HG03097 (cell line): Measurements from ENCODE around the gene GRIA4.
"Not testable (repeated sequence)": the region's sequence is repeated elsewhere in the genome, so short reads cannot be mapped to it uniquely, and the experiment has no call there.

Experiments used
- ATAC-seq: cut with Tn5 transposase; IDR thresholded peaks from one replicate; pipeline ENCODE4 v1.9.1; 2021; ENCODE audit not compliant: unreplicated experiment, low FRiP score

The GRIA4 gene

DNA sequence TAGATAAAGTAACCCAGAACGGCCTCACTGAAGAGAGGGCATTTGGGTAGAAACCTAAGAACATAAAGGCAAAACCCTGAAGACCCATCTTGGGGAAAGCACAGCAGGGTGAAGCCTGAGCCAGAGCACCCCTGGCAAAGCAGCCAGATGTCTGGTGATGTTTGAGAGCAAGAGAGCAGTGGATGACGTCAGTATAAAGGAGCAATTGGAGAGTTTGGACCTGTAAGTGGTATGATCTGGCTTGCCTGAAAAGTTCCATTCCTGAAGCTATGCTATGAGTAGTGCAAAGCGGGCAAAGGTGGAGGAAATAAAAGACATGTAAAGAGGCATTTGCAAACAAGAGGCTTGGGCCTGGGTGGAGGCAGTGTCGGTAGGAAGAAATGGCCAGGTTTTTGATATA, 244.4 kb downstream of the GRIA4 start:
- no peak for ATAC-seq

DNA sequence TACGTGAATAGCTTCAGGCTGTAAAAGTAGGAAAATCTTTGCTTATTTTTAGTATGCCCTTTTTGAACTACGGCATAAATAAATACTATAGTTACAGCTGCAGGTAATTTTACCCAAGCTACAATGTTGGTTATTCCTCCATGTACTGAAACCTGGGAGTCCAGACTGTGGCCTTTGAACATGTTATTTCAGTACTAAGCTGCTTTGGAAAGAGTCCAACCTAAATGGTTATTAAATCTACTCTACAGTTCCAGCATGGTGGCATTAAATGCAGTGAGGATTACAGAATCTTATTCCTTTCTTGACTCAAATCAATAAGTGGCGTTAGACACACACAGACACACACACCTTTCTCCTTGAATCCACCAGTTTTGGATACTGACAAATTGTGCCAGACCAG, 247.1 kb downstream of the GRIA4 start:
- no peak for ATAC-seq

GRCh38 chr11:105857728-105858127, 247.9 kb downstream of the GRIA4 start:
- no peak for ATAC-seq

GRCh38 chr11:105858841-105859240, 249.0 kb downstream of the GRIA4 start:
- no peak for ATAC-seq

- ATAC-seq, result no peak
Observed at GRCh38 chr11:105860105-105860504, 250.2 kb downstream of the GRIA4 start.

DNA sequence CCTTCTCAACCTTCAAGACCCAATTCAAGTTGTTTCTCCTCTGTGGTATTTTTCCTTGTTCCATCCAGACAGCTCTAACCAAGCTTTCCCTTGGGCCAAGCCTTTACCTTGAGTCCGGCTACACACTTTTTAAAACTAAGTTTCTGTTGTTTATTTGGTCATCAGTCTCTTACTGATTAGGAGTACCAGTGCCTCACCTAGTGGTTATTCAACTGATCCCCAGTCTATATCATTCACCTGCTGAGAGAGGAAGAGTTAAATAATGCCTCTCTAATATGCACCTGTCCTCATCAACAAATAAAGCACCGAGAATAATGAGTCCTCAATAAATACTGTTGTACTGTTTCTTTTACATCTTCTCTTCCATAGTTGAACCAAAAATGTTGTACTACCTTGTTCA, 251.4 kb downstream of the GRIA4 start:
- no peak for ATAC-seq

DNA sequence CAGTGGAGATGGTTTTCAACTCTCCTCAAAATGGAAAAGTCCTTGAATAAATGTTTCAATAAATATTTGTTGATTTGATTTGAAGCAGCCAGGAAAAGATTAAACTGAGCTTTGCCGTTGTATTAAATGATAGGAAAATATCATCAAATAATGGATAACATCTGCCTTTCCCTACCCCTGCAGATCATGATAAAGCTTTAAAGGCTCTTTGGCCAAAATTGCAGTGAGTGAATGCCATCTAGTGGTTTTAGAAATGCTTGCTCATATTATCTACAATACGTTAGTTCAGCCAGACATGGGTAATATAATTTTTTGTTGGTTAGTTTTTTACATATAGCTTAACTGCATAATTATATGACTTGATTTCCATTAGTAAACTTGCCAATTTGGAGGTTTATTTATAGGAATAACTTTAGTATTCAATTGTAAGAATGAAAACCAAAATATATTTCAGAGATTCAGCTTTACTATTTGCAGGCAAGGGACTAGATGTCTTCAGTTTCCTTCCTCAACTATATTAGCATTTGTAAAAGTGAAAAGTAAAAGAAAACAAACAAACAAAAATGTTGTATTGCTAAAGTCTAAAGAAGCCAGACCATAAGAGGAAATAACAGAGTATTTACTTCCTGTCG, 253.0 kb downstream of the GRIA4 start:
- peak; percentile 82 for ATAC-seq

DNA sequence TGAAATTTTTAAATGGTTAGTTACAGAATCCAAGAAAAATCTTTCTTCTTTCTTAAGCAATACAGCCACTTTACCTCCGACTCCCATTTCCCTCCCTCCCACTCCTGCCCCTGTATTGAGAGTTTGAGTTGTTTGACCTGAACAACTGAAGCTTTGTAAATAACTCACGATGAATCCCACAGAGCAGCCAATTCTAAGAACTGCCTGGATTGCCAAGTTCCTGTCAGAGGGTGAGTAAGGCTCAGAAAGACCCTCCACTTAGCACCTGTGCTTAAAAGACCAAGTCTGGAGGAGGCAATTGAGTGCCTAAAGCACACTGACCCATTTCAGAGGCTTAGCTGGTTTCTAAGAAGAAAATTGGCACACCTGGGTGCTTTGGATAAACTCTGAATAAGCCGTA, 253.7 kb downstream of the GRIA4 start:
- ATAC-seq, result no peak

- no peak for ATAC-seq
Observed at GRCh38 chr11:105867742-105868141, 257.9 kb downstream of the GRIA4 start.

GRCh38 chr11:105868762-105869285, 259.0 kb downstream of the GRIA4 start:
- ATAC-seq, result no peak

- ATAC-seq, result no peak
Observed at GRCh38 chr11:105870516-105871113, 260.7 kb downstream of the GRIA4 start.

- no peak for ATAC-seq
Observed at GRCh38 chr11:105878510-105878909, 268.6 kb downstream of the GRIA4 start.

DNA sequence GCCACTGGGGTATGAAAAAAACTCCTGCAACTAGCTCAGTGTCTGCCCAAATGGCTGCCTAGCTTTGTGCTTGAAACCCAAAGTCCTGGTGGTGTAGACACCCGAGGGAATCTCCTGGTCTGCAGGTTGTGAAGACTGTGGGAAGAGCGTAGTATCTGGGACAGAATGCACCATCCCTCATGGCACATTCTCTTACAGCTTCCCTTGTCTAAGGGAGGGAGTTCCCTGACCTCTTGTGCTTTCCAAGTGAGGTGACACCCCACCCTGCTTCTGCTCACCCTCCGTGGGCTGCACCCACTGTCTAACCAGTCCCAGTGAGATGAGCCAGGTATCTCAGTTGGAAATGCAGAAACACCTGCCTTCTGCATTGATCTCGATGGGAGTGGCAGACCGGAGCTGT, 269.1 kb downstream of the GRIA4 start:
- not testable (repeated sequence) for ATAC-seq

DNA sequence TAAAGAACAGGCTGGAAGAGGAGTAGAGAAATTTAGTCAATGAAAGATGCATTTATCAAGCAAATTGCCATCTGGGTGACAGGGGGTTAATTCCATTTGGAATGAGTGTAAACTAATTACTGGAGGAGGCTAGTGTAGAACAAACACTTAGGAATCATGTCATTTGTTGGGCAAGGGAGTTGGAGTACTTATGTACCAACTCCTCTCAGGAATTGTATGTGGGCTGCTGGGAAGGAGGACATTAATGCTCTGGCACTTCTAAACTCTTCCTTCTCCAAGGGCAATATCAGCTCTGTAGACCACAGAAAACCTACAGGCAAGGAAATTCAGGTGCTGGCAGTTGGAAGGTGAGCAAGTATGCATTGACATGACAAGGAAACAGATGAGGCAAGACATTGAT, 271.2 kb downstream of the GRIA4 start:
- no peak for ATAC-seq

DNA sequence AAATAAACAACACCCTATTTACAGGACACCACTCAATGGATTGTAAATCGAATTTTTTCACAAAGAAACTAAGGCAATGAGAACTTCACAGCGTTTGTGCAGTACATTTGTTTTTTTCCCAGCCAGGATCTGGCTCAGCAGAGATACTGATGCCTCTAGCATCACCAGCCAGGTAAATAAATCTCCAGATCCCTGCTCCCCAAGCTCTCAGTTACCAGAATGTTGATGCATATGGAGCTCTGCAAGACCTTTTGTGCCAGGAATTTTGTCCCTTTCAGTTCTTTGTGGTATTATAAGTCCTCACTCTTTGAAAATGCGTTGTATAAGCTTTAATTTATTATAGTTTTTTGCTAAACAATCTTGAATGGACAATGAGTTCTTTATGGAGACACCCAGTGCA, 274.6 kb downstream of the GRIA4 start:
- ATAC-seq, result no peak

- no peak for ATAC-seq
Observed at GRCh38 chr11:105891685-105892084, 281.8 kb downstream of the GRIA4 start.

DNA sequence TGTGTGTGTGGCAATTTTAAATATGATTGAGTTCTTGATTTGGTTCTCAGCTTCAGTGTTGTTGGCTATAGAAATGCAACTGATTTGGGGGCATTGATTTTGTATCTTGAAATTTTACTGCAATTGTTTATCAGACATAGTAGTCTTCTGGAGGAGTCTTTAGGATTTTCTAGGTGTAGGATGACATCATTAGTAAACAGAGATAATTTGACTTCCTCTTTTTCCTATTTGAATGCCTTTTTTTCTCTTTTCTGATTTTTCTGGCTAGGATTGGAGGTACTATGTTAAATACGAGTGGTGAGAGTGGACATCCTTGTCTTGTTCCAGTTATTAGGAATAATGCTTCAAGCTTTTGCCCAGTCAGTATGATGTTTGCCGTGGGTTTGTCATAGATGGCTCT, 287.3 kb downstream of the GRIA4 start:
- no peak for ATAC-seq

DNA sequence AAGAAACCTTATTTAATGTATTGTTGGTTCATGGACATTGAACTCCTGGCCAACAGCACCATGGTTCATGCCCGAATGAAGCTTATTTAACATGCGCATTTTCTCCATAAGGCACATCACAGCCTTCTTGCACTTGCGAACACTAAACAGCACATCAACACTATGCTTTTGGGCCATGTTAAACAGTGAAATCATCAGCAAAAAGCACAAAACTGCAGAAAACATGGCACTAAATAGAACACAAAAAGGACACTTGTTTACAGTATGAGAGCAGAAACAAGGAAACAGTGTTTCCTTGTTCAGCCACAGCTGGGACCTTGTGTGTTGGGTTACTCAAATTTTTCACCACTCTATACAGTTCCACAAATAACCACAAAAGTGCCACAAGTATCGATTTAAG, 289.9 kb downstream of the GRIA4 start:
- no peak for ATAC-seq

- no peak for ATAC-seq
Observed at GRCh38 chr11:105900515-105901035, 290.7 kb downstream of the GRIA4 start.

GRCh38 chr11:105903113-105903512, 293.2 kb downstream of the GRIA4 start:
- ATAC-seq, result no peak

- ATAC-seq, result no peak
Observed at GRCh38 chr11:105906517-105906916, 296.6 kb downstream of the GRIA4 start.

GRCh38 chr11:105907319-105907718, 297.4 kb downstream of the GRIA4 start:
- ATAC-seq, result no peak
